ENCODE data around the gene CDK15. TPM values are rescaled to one million over a fixed set of nuclear protein-coding genes. Genes with fewer than 3 reads are reported as not detected.
A peak's percentile ranks its signal among the peaks of the same experiment; 100 is the strongest.

CDK15 gene
- total and polyA plus RNA-seq, 9 of the 15 experiments (the other 6 are each of a cell fraction or from before 2014, with no cell fraction given): not detected

DNA sequence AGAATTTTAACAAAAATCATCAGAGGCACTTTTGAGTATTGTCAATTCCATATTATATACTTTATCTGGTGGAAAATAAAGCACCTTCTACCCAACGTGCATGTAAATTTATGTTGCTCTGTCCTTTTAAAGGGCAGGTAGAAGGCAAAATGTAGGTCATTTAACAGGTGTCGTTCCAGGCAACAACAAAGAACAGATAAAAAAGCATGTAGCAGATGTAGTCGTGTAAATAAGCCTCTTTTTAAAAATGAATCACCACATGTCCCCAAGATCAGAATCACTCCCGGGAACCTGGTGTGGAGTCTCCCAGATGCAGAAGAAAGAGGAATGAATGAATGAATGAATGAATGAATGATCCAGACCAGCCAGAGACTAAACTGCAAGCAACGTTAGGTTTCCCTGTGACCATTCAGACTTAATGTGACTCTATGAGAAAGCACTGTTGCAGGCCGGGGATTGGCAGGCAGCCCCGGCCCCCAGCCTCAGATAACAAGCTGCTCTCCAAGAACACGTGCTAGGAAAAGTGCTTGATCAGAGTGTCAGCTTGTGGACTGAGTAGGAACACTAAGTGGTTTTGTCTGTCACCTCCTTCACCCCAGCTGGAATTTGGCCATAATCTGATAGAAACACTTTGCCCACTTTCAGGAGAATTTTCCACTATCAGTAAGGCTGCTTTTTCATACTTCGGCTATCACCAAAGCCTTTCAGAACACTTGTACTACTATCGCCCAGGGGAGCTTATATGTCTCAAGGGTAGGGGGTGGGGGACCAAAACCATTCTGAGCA, 100.6 kb downstream of the CDK15 start (continued):
- TF ChIP-seq E4F1 (CRISPR knock-in tag; IDR thresholded peaks at IDR 0.05; ENCODE audit: borderline replicate concordance) (no peak), ZNF444 (CRISPR knock-in tag; IDR thresholded peaks at IDR 0.05) (no peak), ZNF57 (CRISPR knock-in tag; IDR thresholded peaks at IDR 0.05) (no peak), TEAD4 (IDR thresholded peaks at IDR 0.05; ENCODE audit: low read length) (peak; percentile 91), TEAD4 (CRISPR knock-in tag; IDR thresholded peaks at IDR 0.05; ENCODE audit: borderline replicate concordance) (no peak), DPF2 (IDR thresholded peaks at IDR 0.05) (peak; percentile 72), EHMT2 (IDR thresholded peaks at IDR 0.05) (no peak), HDAC6 (IDR thresholded peaks at IDR 0.05; ENCODE audit: low read depth, low read length) (no peak), MAZ (CRISPR knock-in tag; conservative IDR thresholded peaks at IDR 0.05 in 1 of 2, IDR thresholded peaks at IDR 0.05 in 1 of 2) (0 out of 4 replicates have a peak, but pooled peaks of 1 of the 2 experiments have one; percentile 40), GTF3C2 (IDR thresholded peaks at IDR 0.05; ENCODE audit: borderline replicate concordance, extremely low read depth, insufficient read length) (no peak), CAMTA2 (CRISPR knock-in tag; conservative IDR thresholded peaks at IDR 0.05) (no peak), MAFK (IDR thresholded peaks at IDR 0.05; ENCODE audit: low read length) (no peak), SMAD4 (CRISPR knock-in tag; conservative IDR thresholded peaks at IDR 0.05) (peak; percentile 69; the same call in 1 of the 2 replicates), SMC3 (conservative IDR thresholded peaks at IDR 0.05; ENCODE audit: insufficient read depth, low read depth, low read length) (no peak), ZKSCAN3 (CRISPR knock-in tag; IDR thresholded peaks at IDR 0.05) (no peak), RAD21 (CRISPR knock-in tag; conservative IDR thresholded peaks at IDR 0.05 in 1 of 2, IDR thresholded peaks at IDR 0.05 in 1 of 2) (no peak), CTBP1 (IDR thresholded peaks at IDR 0.05; ENCODE audit: borderline replicate concordance) (peak; percentile 56; the same call in 1 of the 2 replicates), MYNN (IDR thresholded peaks at IDR 0.05) (no peak), MYNN (CRISPR knock-in tag; IDR thresholded peaks at IDR 0.05) (no peak)
- TF ChIP-seq, protein P1, sequence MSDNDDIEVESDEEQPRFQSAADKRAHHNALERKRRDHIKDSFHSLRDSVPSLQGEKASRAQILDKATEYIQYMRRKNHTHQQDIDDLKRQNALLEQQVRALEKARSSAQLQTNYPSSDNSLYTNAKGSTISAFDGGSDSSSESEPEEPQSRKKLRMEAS (CRISPR knock-in tag; IDR thresholded peaks at IDR 0.05): peak; percentile 70
- TF ChIP-seq, protein P2, sequence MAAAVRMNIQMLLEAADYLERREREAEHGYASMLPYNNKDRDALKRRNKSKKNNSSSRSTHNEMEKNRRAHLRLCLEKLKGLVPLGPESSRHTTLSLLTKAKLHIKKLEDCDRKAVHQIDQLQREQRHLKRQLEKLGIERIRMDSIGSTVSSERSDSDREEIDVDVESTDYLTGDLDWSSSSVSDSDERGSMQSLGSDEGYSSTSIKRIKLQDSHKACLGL (CRISPR knock-in tag; IDR thresholded peaks at IDR 0.05; ENCODE audit: borderline replicate concordance, poor library complexity, severe bottlenecking): no peak
- TF ChIP-seq, protein P3, sequence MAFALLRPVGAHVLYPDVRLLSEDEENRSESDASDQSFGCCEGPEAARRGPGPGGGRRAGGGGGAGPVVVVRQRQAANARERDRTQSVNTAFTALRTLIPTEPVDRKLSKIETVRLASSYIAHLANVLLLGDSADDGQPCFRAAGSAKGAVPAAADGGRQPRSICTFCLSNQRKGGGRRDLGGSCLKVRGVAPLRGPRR (CRISPR knock-in tag; IDR thresholded peaks at IDR 0.05): no peak

Data from K562 (cell line).